HuH-7 (cell line): Measurements from ENCODE around the gene TANC1.
"Not testable (repeated sequence)": the region's sequence is repeated elsewhere in the genome, so short reads cannot be mapped to it uniquely, and the experiment has no call there.

Experiments
- DNase-seq: peaks from one replicate; pipeline ENCODE4 v3.0.0; 2011; ENCODE audit warnings: low spot score

TANC1 gene

DNA sequence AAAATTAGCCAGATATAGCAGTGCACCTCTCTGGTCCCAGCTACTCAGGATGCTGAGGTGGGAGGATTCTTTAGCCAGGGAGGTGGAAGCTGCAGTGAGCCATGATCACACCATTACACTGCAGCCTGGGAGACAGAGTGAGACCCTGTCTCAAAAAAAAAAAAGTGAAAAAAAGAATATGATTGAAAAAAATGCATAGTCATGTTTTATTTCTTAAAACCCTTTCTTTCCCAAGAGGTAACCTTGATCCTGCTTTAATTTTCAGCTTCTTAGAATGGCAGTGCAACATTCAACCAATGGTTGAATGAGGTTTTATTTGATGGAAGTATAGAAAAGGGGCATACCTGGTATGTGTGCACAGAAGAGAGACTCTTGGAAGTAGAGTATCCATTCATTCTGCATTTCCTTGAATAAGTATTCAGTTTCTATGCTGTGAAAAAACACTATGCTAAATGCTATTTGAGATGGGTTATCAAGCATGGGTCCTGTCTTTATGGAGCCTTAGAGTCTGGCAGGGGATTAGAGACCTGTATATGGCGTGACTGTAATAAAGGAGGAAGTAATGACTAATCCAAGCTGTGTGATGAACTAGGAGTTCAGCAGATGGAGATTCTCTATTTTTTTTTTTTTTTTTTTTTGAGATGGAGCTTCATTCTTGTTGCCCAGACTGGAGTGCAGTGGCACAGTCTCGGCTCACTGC is 171.8 kb downstream of the TANC1 start:
- no peak for DNase-seq

DNA sequence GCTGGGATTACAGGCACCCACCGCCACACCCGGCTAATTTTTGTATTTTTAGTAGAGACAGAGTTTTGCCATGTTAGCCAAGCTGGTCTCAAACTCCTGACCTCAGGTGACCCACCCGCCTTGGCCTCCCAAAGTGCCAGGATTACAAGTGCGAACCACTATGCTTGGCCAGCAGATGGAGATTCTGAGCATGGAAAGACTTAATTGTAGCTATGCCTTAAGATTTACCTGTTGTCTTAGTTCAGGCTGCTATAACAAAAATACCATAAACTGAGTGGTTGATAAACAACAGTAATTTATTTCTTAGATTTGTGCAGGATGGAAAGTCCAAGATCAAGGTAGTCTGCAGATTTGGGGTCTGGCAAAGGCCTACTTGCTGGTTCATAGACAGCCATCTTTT is 172.4 kb downstream of the TANC1 start:
- DNase-seq, result not testable (repeated sequence)

DNA sequence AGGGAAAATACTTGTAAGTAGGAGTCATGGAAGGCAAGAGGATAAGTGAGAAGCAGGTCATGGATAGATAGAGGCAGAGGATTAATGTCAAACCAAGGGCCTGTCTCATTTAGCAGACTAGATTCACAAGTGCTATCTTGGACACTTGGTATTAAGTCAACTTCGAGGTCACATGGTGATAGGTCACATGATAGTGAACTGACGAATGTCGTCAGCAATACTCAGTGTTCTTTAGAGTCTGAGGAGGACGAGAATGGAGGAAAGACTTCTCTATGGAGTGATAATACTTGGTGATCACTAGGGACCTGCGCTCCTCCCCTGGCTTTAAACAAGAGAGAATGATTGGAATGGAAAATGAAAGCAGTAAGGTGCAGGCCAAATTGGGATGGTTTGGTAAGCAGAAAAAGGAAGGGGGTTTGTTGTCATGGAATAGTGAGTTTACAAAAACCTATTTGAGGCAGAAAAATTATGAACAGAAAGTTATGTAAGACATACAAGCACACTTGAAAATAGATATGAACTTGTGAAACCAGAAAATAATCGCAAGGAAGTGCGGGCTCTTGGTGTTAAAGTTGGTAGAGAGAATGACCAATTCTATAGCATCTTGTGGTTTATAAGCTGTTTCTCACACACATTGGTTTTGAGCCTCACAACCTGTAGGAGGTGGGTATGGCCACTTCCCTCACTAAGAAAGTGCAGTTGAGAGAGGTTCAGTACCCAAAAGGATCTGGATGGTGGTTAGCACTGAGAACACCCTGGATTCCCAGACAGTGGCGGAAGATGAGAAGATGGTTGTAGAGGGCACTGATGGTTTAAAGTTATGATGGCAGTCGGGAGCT is 176.6 kb downstream of the TANC1 start:
- DNase-seq, result no peak

DNA sequence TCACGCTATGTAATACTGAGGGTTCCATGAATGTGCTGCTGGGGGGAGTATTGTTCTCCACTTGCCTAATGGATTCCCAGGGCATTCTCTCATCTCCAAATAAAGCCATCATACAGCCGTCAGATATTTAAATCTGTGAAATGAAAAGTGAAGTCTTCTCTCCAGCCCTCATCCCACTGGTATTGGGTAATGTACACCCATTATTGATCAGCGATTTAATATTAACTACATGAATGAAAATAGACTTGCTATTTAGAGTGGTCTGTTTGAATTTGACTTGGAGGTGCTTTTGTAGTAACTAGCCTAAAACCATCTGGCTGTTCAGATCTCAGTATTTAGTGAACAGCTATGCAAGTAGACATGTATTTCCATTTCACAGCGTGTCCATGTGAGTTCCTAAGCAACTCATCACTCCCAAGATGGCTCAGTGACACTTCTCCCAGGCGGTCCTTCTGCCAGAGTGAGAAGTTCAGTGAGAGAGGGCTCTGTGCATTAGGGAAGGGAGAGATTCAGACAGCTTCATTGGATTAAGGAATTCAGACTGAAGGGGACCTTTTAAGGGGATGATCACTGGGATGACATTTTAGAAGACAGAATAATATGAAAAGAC is 177.4 kb downstream of the TANC1 start:
- DNase-seq, result no peak

DNA sequence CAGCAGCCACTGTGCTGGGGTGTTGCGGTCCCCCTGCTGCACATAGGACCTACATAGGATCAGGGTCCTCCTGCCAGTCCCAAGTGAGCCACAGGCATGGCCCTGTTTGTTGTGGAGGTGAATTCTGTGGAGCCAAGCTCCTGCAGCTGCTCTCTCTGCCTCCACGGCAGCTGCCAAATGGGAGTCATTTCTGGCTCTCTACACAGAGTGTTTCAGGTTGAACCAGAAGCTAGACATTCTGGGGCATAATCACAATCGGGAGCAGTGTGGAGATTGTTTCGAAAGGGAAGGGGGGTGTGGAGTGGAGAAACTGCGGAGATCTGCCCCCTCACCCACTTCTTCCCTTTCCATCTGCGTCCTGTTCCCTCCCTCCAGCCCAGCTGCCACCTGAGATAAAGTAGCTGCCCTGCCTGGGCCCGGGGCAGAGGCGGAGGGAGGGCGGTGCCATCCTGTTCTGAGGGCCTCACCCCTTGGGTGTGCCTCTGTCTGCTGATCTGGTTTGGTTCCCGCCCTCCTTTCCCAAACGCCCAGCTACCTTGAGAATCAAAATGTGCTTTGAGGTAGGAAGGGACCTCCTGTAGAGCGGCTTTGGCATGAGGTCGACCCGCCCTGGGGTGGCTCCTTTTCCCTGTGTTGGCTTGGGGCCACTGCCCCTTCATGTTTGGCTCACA is 178.7 kb downstream of the TANC1 start:
- DNase-seq, result no peak

DNA sequence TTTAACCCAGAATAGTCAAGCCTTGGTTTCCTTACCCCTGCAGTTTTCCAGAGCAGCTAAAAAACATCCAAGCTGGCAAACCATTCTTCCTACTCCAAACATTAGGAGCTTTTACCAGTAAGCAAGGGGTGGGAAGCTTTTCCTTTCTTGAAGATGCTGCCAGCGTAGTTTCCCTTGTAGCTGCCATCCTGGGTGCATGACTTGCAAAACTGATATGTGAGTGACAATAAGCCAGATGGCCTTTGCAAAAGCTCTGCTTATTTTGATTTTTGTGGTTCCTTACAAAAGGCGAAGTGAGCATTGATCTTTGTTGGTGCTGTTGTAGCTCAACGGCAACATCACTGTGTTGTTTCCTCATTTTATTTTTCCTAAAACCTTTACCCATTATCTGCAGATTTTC is 179.2 kb downstream of the TANC1 start:
- no peak for DNase-seq

DNA sequence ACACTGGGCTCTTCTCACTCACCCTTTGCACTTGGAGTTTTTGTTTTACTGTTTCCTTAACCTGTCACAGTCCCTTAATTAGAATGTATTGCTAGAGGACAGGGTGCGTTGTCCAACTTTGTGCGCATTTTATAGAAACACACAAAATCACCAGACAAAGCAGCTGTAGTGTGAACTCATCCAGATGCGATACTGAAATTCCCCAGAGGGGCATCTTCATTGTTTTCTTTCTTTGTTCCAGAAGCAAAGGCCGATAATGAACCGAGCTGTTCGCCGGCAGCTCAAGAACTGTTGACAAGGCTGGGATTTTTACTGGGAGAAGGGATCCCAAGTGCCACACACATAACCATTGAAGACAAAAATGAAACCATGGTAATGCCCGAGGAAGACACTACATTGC is 180.5 kb downstream of the TANC1 start:
- no peak for DNase-seq

DNA sequence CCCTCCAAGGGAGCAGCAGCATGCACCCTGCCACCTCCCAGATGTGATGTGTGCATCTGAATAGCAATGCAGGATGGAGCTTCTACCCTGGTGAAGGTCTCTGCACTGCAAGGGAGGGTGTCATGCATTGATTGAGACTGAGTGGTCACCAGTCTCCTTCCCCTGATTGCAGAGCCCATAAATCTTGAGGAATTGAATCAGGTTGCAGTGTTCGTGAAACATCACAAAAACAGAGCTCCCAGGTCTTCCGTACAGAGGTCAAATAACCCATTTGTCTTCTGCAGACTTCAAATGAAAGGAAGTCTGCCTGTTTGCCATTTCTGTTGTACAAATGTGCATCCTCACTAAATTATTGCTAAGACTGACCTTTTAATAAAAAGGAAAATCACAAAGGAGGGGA is 181.3 kb downstream of the TANC1 start:
- no peak for DNase-seq

DNA sequence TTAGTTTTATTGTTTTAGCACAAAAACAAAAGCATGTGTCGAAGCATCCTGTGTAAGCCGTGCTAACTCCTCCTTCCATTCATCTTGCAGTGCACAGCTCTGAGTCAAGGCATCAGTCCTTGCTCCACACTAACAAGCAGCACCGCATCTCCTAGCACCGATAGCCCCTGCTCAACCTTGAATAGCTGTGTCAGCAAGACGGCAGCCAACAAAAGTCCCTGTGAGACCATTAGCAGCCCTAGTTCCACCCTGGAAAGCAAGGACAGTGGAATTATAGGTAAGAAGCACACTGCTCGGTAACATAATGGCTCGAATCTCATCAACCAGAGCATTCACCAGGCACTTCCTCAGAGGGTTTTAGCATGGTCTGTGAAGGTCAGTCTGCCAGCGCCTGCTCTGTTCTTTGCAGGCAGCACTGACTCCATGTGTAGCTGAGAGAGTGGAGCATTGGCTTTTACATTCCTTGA is 181.9 kb downstream of the TANC1 start:
- no peak for DNase-seq

DNA sequence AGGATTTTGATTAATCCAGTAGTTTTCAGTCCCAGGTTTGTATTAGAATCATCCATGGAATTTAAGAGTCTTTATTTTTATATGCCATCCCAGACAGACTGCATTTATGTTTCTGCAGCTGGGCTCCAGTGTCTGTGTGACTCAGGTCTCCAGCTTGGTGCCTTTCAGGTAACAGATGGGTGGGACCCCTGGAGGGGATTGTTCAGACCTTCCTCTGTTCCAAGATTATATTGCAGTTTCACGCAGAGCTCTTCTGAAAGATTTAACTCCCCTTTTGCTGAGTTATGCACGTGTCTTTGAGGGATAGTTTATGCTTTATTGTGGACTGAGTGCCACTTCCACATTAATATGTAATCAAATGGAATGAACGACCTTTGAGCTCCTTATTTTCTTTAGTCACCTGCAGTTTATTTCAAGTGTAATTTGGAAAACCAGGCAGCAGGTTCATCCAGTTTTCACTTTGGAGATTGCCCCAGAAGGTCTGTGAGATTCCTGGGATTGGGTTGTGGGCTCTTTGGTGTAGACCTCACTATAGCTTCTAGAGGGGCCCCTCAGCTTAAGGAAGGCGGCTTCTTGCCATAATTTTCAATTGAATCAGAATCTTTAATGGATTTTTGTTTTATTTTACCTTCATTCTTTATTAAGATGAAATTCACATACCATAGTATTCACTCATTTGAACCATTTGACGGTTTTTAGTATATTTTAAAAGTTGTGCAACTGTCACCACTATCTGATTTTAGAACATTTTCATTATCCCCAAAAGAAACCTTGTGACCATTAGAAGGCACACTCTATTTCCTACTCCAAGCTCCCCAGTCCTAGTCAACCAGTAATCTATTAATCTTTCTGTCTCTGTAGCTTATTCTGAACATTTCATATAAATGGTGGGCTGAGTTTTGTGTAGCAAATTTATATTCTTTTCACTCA is 183.0 kb downstream of the TANC1 start:
- DNase-seq, result no peak

DNA sequence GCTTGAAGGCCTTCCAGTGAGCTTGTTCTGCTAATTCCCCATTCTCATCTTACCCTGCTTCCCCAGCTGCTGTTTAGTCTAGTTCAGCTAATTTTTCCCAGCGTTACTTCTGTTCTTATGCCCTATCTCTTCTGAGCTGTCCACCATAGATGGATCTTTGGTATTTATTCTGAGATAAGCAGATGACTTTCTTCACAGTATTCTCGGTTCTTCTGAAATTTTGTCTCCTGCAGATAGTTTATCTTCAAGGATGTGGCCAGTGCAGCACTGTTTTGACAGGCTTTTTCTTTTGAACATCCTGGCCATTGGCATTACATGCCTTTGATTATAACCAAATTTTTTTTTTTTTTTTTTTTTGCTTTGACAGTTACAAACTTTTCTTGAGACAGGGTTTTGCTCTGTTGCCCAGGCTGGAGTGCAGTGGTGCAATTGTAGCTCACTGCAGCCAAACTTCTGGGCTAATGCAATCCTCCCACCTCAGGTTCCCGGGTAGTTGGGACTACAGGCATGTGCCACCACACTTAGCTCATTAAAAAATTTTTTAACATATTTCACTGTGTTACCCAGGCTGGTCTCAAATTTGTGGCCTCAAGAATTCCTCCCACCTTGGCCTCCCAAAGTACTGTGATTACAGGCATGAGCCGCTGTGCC is 183.8 kb downstream of the TANC1 start:
- DNase-seq, result no peak

DNA sequence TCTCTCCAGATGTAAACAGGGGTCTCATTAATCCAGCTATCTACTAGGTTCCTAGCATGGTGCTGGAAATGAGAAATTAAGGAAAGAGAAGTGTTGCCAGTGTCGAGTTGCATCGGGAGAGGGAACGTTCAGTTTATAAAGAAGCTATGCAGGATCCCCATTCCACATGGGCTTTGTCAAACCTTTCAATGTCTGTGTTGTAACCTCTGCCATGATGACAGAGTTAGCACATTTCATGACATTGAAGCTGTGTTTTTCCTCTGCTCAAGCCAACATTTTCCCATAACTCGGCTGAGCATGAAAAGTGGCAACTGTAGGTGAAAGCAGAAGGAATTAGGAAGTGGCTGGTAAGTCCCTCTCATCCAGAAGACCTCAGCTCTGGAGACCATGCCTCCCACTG is 184.6 kb downstream of the TANC1 start:
- DNase-seq, result no peak

DNA sequence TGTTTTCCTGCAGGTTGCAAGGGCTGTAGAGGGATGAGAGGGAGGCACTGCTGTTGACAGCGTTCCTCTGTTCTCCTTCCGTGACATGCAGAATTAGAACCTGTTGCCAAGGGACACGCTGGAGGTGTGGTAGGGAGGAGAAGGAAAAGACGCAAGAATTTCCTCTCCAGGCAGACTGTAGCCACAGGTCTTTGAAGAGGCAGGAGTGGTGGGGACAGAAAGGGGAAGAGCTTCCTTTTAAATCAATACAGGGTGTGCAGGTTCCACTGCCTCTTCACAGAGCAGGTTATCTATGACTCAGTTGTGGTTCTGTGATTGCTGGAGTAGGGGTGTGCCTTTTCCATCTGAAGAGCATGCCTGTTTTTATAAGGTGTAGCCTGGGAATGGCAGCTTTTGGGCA is 185.0 kb downstream of the TANC1 start:
- DNase-seq, result no peak

DNA sequence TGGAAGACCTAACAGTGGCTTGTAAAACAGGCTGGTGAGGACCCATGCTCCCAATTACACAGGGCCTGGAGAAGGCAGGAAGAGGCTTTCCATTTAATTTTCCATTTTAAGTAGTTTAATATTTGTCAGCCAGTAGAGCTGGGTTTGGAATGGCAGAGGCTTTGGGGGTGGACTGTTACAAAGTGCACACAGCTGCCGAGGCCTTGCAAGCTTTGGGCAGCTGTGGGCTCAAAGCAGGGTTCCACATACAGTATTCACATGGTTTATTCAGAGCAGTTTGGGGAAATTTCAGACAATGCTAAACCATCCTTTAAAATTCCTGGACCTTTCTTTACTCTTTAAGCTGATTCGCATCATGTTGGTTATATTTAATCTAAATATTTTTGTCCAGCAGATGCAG is 185.5 kb downstream of the TANC1 start:
- no peak for DNase-seq

DNA sequence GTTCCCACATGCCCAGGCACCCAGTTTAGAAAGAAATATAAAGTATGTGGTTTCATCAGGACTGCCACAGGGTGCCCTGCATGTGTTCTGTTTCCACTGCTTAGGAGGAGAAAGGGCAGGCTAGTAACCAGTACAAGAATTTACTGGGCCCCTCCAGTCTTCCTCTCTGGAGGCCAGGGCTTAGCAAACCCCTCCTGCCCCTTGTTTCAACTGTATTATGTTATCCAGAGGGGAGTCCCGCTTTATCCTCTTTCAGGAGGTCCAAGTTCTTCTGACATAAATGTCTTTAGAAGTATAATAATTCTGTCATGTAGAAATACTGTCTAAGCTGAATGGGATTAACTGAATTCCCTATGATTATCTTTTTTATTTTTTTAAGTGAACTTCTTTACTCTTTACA is 185.9 kb downstream of the TANC1 start:
- DNase-seq, result no peak

DNA sequence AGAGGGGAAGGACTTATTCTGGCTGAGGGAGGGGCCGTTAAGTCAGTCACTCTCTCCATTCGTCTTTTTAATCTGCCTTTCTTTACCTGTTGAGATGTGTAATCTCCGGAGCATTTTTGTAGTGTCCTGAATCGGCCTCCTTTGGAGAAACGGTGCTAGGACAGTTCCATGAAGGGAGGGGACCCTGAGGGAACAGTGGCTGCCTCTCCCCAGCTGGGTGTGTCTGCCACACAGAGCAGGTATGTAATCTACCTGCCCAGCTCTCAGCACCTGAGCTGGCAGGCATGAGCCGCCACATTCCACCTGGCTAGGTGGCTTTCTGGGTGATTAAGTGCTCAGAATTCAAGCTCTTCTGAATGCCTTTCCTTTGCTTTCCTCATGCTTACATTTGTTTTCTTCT is 186.9 kb downstream of the TANC1 start:
- no peak for DNase-seq

DNA sequence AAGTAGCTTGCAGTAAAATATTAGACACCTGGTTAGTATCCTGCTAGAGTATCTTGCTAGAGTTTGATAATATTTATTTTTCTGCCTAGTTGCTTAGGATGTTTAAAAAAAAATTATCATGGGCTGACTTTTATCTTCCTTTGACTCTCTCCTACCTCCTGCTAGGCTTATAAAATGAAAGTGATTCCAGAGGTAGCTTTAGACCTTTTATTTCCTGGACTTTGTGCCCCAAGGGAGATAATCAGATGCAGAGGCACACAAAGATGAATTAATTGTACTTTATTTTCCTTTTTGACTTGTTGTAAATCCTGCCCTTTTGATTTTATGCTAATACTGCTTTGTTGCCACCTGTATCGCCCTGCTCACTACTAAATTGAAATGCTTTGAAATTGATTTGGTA is 187.4 kb downstream of the TANC1 start:
- DNase-seq, result no peak

DNA sequence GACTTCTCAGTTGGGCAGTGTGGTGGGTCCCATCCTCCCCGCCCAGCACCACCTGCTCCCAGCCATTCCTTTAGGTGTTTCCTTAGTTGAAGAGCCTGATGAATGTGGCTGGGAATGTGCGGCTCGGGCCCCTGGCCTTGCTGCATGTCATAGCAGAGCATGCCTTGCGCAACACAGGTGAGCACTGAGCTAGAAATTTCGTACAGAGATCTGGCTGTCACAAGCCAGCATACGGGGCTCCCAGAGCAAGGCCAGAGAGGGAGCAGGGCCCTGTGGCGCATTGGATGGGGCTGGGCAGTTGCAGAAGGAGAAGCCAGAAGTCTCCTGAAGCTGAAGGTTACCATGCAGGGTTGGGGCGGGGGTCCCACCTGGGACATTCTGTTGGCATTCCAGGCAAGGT is 188.4 kb downstream of the TANC1 start:
- no peak for DNase-seq

DNA sequence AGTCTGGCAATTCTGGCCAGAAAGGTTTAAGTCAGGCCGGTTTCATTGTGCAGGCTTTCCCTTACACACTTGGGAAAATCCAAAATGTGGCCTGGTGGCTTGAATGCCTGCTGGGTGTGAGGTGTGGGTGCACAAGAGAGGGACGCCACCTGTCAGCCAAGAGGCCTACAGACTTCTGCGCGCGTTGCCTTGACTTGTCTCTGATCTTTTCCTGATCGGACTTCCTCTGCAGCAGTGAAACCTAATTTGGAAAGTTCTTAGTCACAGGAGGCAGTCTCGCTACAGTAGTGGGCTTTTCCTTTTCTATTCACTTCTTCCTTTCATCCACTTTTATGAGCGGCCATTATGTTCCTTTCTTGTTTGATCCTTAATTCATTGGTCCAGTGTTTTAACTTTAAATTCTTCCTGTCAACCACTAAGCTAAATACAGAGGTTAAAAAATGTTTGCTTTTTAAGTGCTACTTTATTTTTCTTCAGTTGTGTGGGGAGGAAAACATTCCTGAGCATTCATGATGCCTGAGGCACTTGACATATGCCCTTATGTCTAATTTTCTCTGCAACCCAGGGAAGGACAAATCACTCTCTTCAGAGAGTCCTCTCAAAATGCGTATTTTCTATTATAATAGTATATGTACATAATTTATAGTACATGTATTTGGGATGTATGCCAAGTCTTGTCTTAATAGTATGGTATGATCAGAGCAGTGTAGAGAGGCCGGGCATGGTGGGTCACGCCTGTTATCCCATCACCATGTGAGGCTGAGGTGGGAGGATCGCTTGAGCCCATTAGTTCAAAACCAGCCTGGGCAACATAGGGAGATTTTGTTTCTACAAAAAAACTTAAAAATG is 189.1 kb downstream of the TANC1 start:
- DNase-seq, result no peak

DNA sequence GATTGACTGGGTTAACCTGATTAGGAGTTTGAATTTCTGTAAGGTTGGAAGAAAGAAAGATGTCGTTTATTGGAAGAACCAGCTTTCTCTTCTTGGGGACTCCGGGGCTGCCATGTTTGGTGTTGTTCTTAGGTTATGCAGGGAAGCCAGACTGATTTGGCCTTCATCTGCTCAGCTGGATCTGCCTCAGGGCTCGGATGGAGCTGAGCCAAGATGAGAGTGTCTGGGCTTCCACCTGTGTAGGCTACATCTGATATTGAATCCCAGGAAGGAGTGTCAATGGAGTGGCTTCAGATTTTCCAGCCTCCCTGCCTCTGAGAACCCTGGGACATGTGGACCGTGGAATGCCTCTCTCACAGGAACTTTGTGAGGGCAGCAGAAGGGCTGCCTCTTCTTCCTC is 192.0 kb downstream of the TANC1 start:
- DNase-seq, result no peak
